ENCODE data around the gene DCDC1.

Gene DCDC1

GRCh38 chr11:31150841-31151240 is 218.7 kb downstream of the DCDC1 start:
- no peak overlapping the region for H3K27ac ChIP-seq
- TF ChIP-seq CTCF (IDR thresholded peaks at IDR 0.05), result no peak

GRCh38 chr11:31150011-31150410 is 219.5 kb downstream of the DCDC1 start:
- no peak for DNase-seq
- no peaks in the 10 kb centered on the region for H3K4me1 ChIP-seq
- no peaks in the 10 kb centered on the region for H3K27me3 ChIP-seq
- TF ChIP-seq CTCF (IDR thresholded peaks at IDR 0.05), result no peak
- no peak overlapping the region for H3K27ac ChIP-seq
- H3K4me3 ChIP-seq, result no peak overlapping the region
- no peaks in the 10 kb centered on the region for H3K36me3 ChIP-seq
- H3K9me3 ChIP-seq, result no peaks in the 10 kb centered on the region
- intact Hi-C loops (cut with DNase I; ENCODE audit: low total_unique reads), result no loop called here

More at GRCh38 chr11:31150841-31151240, 218.7 kb downstream of the DCDC1 start:
- H3K36me3 ChIP-seq, result no peaks in the 10 kb centered on the region
- intact Hi-C loops (cut with DNase I; ENCODE audit: low total_unique reads), result no loop called here
- no peak for DNase-seq
- H3K27me3 ChIP-seq, result no peaks in the 10 kb centered on the region
- H3K9me3 ChIP-seq, result no peaks in the 10 kb centered on the region
- no peaks in the 10 kb centered on the region for H3K4me1 ChIP-seq
- H3K4me3 ChIP-seq, result no peak overlapping the region

GRCh38 chr11:31141789-31142188 is 227.8 kb downstream of the DCDC1 start:
- no peak for DNase-seq
- TF ChIP-seq CTCF (IDR thresholded peaks at IDR 0.05), result no peak
- intact Hi-C loops (cut with DNase I; ENCODE audit: low total_unique reads), result no loop called here

GRCh38 chr11:31139479-31139878 is 230.1 kb downstream of the DCDC1 start:
- no peak for TF ChIP-seq CTCF (IDR thresholded peaks at IDR 0.05)
- Histone ChIP-seq H3K27me3 (no peaks in the 10 kb centered on the region), H3K4me1 (no peaks in the 10 kb centered on the region), H3K9me3 (no peaks in the 10 kb centered on the region), H3K27ac (no peak overlapping the region), H3K36me3 (no peaks in the 10 kb centered on the region), H3K4me3 (no peak overlapping the region)
- DNase-seq, result no peak
- intact Hi-C loops (cut with DNase I; ENCODE audit: low total_unique reads), result no loop called here

More at GRCh38 chr11:31141789-31142188, 227.8 kb downstream of the DCDC1 start:
- Histone ChIP-seq H3K36me3 (no peaks in the 10 kb centered on the region), H3K4me1 (no peaks in the 10 kb centered on the region), H3K27ac (no peak overlapping the region), H3K9me3 (no peaks in the 10 kb centered on the region), H3K27me3 (no peaks in the 10 kb centered on the region), H3K4me3 (no peak overlapping the region)

- H3K27ac ChIP-seq, result no peak overlapping the region
- no peaks in the 10 kb centered on the region for H3K36me3 ChIP-seq
- no peaks in the 10 kb centered on the region for H3K27me3 ChIP-seq
- no peaks in the 10 kb centered on the region for H3K9me3 ChIP-seq
- no peak for TF ChIP-seq CTCF (IDR thresholded peaks at IDR 0.05)
- intact Hi-C loops (cut with DNase I; ENCODE audit: low total_unique reads), result no loop called here
- no peak overlapping the region for H3K4me3 ChIP-seq
- no peaks in the 10 kb centered on the region for H3K4me1 ChIP-seq
- no peak for DNase-seq
Observed at GRCh38 chr11:31132531-31133421, 236.8 kb downstream of the DCDC1 start.

Measured in tibial artery (tissue), 4 donors.